Heart left ventricle (tissue), 16 donors: Measurements from ENCODE around the gene BTBD8. TPM values are rescaled to one million over a fixed set of nuclear protein-coding genes. Genes with fewer than 3 reads are reported as not detected.
"Not testable (repeated sequence)": the region's sequence is repeated elsewhere in the genome, so short reads cannot be mapped to it uniquely, and the experiment has no call there.

ENCODE experiments used
- ATAC-seq, 4 donors: fragments of 200-7000 bp; cut with Tn5 transposase; one replicate each; pipeline ENCODE4 v1.9.1; 2020 to 2022; ENCODE audit warnings: moderate library complexity in 4 of 4, mild to moderate bottlenecking in 3 of 4, moderate number of reproducible peaks in 1 of 4
- DNase-seq, 5 donors: peaks; one replicate each; pipeline ENCODE4 v3.0.0-alpha.2; 2020
- H3K27ac ChIP-seq, 12 donors: fragments of 200-600 bp; sonication (generic) in 4 of 12; one replicate each; pipeline versions ENCODE4 v1.5.0 to v1.8.0; 2016 to 2022; ENCODE audit warnings: mild to moderate bottlenecking in 2 of 12
- H3K27me3 ChIP-seq, 9 donors: fragments of 200-600 bp; sonication (generic) in 2 of 9; one replicate each; pipeline versions ENCODE4 v1.5.1 to v1.8.0; 2016 to 2022; ENCODE audit warnings: mild to moderate bottlenecking in 3 of 9
- H3K36me3 ChIP-seq, 9 donors: fragments of 200-600 bp; sonication (generic) in 2 of 9; one replicate each; pipeline versions ENCODE4 v1.5.0 to v1.8.0; 2018 to 2022; ENCODE audit warnings: mild to moderate bottlenecking in 2 of 9
- H3K4me1 ChIP-seq, 12 donors: fragments of 200-600 bp; sonication (generic) in 4 of 12; one replicate each; pipeline versions ENCODE4 v1.5.0 to v1.8.0; 2016 to 2022; ENCODE audit warnings: mild to moderate bottlenecking in 3 of 12
- H3K4me3 ChIP-seq, 12 donors: fragments of 200-600 bp; sonication (generic) in 4 of 12; one replicate each; pipeline versions ENCODE4 v1.5.0 to v1.8.0; 2017 to 2022; ENCODE audit warnings: mild to moderate bottlenecking in 9 of 12, moderate library complexity in 4 of 12
- H3K9me3 ChIP-seq, 12 donors: fragments of 200-600 bp; sonication (generic) in 4 of 12; one replicate each; pipeline versions ENCODE4 v1.5.0 to v1.8.0; 2016 to 2022; ENCODE audit warnings: mild to moderate bottlenecking in 1 of 12
- CTCF ChIP-seq, 12 donors: fragments of 200-600 bp; sonication (generic) in 4 of 12; IDR thresholded peaks; one replicate each; pipeline versions ENCODE4 v1.5.0 to v1.8.0; 2018 to 2022; ENCODE audit warnings: antibody characterized with exemption in 12 of 12, mild to moderate bottlenecking in 5 of 12
- POLR2A ChIP-seq, 2 donors: fragments of 450-650 bp; IDR thresholded peaks; one replicate each; pipeline ENCODE4 v1.6.1; 2017; ENCODE audit warnings: antibody characterized with exemption in 2 of 2, mild to moderate bottlenecking in 2 of 2, moderate library complexity in 2 of 2
- WGBS, 4 donors: extraction: QIAGEN DNeasy Blood & Tissue Kit in 2 of 4; methylation state at CpG; one replicate each; pipeline versions ENCODE4 v1.1.5 to v1.1.7; 2013 to 2018; 5-methylcytosine and 5-hydroxymethylcytosine counted together
- intact Hi-C, 10 donors: fragments of 100-400 bp; cut with DNase I; formaldehyde crosslinking; loops; one replicate each; pipeline versions ENCODE4 v1.11.1 to v1.14.2; 2022
- polyA plus RNA-seq, 2 donors: library from polyadenylated mRNA; stranded (reverse); fragments of 200-250 nt; gene quantifications; one replicate each; pipeline ENCODE4 v1.2.3, GENCODE V29; 2013
- total RNA-seq, 9 donors: library from RNA; depleted of rRNA in 2 of 9; stranded (reverse); fragments of >200 nt in 2 of 9; fragmentation: NEBNext Ultra II Directional in 3 of 9; extraction: Animal tissue kit (Norgen Biotek cat#: 25700) in 3 of 9; gene quantifications; one replicate each; pipeline versions ENCODE4 v1.1.0 to v1.2.4, GENCODE V29; 2016 to 2023
- donor health status: ischemic (EF 13 %, LVEDD 7.1; RV severe dilation, severe dysfunction).
- donor health status: healthy with polysubstance abuse.
- donor health status: DM: no; HTN: yes; CAD: no.
- donor health status: DM: no; HTN: no; CAD: no.
- donor health status: ischemic (EF 25% LVEDD 6.9; RV normal size, moderate dysfunction).
- donor health status: ischemic (EF 25% LVEDD 5.7; RV mildly dilated, moderate dysfunction).
- donor health status: healthy.
- donor health status: DM: yes; HTN: yes; CAD: no.
- donor health status: ischemic (EF 35%, LVEDD 5.7; RV mildly dilated, moderate dysfunction).
- donor health status: nonischemic (EF 11% LVEDD 7.7; RV severe dilation, severe dysfunction).
- donor health status: DM: yes; HTN: yes; CAD: no.
- donor health status: PGD.
- donor health status: ischemic (EF 29% LVEDD 5.4; RV normal size, mild dysfunction).
- donor health status: nonischemic (EF 23%, LVEDD 6.1; RV moderate dilation, normal function).

The BTBD8 gene
- total and polyA plus RNA-seq, 11 donors, result 0.67 to 7.7 (median 3.6) TPM

- no peaks in the 10 kb centered on the region for H3K9me3 ChIP-seq
- H3K36me3 ChIP-seq, result no peaks in the 10 kb centered on the region
- DNase-seq, result no peak
- H3K27ac ChIP-seq, result no peak overlapping the region
- WGBS, 4 donors, result 50 to 61% (median 57%) methylated on average over 2 of the region's 2 CpGs
- intact Hi-C loops, result no loop called here
- H3K4me3 ChIP-seq, result no peak overlapping the region
- ATAC-seq, result no peak
- TF ChIP-seq CTCF (IDR thresholded peaks at IDR 0.05), result no peak
- TF ChIP-seq POLR2A (IDR thresholded peaks at IDR 0.05), result no peak
- H3K4me1 ChIP-seq, result no peaks in the 10 kb centered on the region
- H3K27me3 ChIP-seq, result no peaks in the 10 kb centered on the region
Measured at GRCh38 chr1:92070892-92071291, 9.3 kb upstream of the BTBD8 start.

GRCh38 chr1:92074446-92074845 lies 5.7 kb upstream of the BTBD8 start:
- H3K27ac ChIP-seq, H3K27me3 ChIP-seq, H3K4me1 ChIP-seq, ATAC-seq, DNase-seq, H3K9me3 ChIP-seq, H3K36me3 ChIP-seq, H3K4me3 ChIP-seq, intact Hi-C loops: not testable (repeated sequence)

GRCh38 chr1:92075311-92075710 lies 4.8 kb upstream of the BTBD8 start, which contains the start of gene SETSIP:
Gene SETSIP, minus strand, starts transcription at chr1:92075411. Its CDS starts 0 bp downstream, at chr1:92075411.
- Histone ChIP-seq H3K4me3 (no peak within 1 kb of the TSS), H3K4me1 (peaks cover 0 to 5% (median 1%) of the 10 kb centered on the region in 12 donors), H3K9me3 (no peaks in the 10 kb centered on the region), H3K36me3 (no peaks in the 10 kb centered on the region), H3K27me3 (no peaks in the 10 kb centered on the region), H3K27ac (no peak within 1 kb of the TSS)
- 67 to 81% (median 75%) methylated on average over 3 of the region's 3 CpGs for WGBS, 4 donors
- TF ChIP-seq CTCF (IDR thresholded peaks at IDR 0.05) (no peak), POLR2A (IDR thresholded peaks at IDR 0.05) (no peak)
- no peak for DNase-seq
- intact Hi-C loops, result no loop called here
- no peak for ATAC-seq

- intact Hi-C loops, result no loop called here
- H3K4me1 ChIP-seq, result peaks cover 0 to 12% (median 4%) of the 10 kb centered on the region in 12 donors
- no peak overlapping the region for H3K4me3 ChIP-seq
- no peaks in the 10 kb centered on the region for H3K27me3 ChIP-seq
- 94 to 95% (median 94%) methylated on average over 5 of the region's 5 CpGs for WGBS, 4 donors
- H3K9me3 ChIP-seq, result no peaks in the 10 kb centered on the region
- H3K27ac ChIP-seq, result no peak overlapping the region
- TF ChIP-seq POLR2A (IDR thresholded peaks at IDR 0.05), result no peak
- TF ChIP-seq CTCF (IDR thresholded peaks at IDR 0.05), result no peak
- H3K36me3 ChIP-seq, result no peaks in the 10 kb centered on the region
- ATAC-seq (no peak), DNase-seq (no peak)
Measured at GRCh38 chr1:92076363-92076762, 3.8 kb upstream of the BTBD8 start.

- H3K36me3 ChIP-seq, H3K4me3 ChIP-seq, H3K9me3 ChIP-seq, intact Hi-C loops, ATAC-seq, DNase-seq, H3K27ac ChIP-seq, H3K27me3 ChIP-seq: not testable (repeated sequence)
- 91 to 97% (median 94%) methylated on average over 8 of the region's 8 CpGs for WGBS, 4 donors
- peaks cover 0 to 16% (median 4%) of the 10 kb centered on the region in 12 donors for H3K4me1 ChIP-seq
Measured at GRCh38 chr1:92078077-92078476, 2.1 kb upstream of the BTBD8 start.
